ENCODE data around the gene CD55.

DNA sequence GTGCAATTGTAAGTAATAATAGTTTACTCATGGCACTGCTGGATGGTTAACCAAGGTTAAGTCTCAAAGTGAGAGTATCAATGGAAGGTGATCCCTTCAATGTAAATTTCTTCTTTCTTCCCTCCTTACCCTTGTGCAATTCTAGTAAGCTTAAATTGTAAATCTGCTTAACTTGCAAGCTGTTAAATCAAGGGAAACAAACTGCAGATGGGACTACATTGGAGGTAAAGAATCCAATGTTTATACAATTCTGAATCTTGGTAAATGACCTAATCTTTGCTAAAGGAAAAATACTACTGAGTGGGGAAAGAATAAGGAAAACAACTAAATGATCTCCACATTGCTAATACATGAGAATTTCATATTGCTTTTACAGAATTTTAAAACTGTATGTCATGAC is 6.7 kb upstream of the CD55 start:
- TF ChIP-seq, protein P1, sequence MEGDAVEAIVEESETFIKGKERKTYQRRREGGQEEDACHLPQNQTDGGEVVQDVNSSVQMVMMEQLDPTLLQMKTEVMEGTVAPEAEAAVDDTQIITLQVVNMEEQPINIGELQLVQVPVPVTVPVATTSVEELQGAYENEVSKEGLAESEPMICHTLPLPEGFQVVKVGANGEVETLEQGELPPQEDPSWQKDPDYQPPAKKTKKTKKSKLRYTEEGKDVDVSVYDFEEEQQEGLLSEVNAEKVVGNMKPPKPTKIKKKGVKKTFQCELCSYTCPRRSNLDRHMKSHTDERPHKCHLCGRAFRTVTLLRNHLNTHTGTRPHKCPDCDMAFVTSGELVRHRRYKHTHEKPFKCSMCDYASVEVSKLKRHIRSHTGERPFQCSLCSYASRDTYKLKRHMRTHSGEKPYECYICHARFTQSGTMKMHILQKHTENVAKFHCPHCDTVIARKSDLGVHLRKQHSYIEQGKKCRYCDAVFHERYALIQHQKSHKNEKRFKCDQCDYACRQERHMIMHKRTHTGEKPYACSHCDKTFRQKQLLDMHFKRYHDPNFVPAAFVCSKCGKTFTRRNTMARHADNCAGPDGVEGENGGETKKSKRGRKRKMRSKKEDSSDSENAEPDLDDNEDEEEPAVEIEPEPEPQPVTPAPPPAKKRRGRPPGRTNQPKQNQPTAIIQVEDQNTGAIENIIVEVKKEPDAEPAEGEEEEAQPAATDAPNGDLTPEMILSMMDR (IDR thresholded peaks at IDR 0.05): no peak
- TF ChIP-seq POLR2A (IDR thresholded peaks at IDR 0.05) (no peak), POLR2AphosphoS5 (IDR thresholded peaks at IDR 0.05) (no peak)

All from prostate gland (tissue), 2 donors.